SK-N-MC (cell line): ENCODE data around the gene DAB1.

Experiments used
- DNase-seq: peaks from one replicate; pipeline ENCODE4 v3.0.0-alpha.2; 2011; ENCODE audit warnings: low read depth, low spot score
- H3K27ac ChIP-seq: fragments of 200-600 bp; sonication (generic); 2 replicates; pipeline ENCODE4 v1.5.1; 2016; ENCODE audit warnings: mixed run types
- H3K36me3 ChIP-seq: fragments of 200-600 bp; sonication (generic); 2 replicates; pipeline ENCODE4 v1.6.1; 2017; ENCODE audit warnings: antibody characterized with exemption, low read length, mixed read lengths; ENCODE audit not compliant: insufficient read depth
- H3K4me3 ChIP-seq: fragments of 200-600 bp; sonication (generic); 2 replicates; pipeline ENCODE4 v1.5.1; 2016
- H3K9ac ChIP-seq: fragments of 200-600 bp; sonication (generic); 2 replicates; pipeline ENCODE4 v1.8.0; 2017; ENCODE audit warnings: mixed run types, mixed read lengths; ENCODE audit not compliant: insufficient read length
- H3K9me3 ChIP-seq: fragments of 200-600 bp; sonication (generic); 2 replicates; pipeline ENCODE4 v1.6.1; 2017; ENCODE audit warnings: low read depth, mild to moderate bottlenecking, antibody characterized with exemption, low read length, moderate library complexity, mixed read lengths
- EZH2 ChIP-seq: fragments of 200-600 bp; sonication (generic); IDR thresholded peaks from one replicate; pipeline ENCODE4 v1.6.1; 2017; ENCODE audit warnings: antibody characterized with exemption
- FOXP2 ChIP-seq: optimal IDR thresholded peaks from 2 replicates; pipeline ENCODE3; 2011; ENCODE audit warnings: mild to moderate bottlenecking, moderate library complexity; ENCODE audit not compliant: insufficient read depth; ENCODE audit errors: extremely low read length, control extremely low read depth
- POLR2AphosphoS5 ChIP-seq: IDR thresholded peaks from 2 replicates; pipeline ENCODE4 v1.6.1; 2012; ENCODE audit warnings: mild to moderate bottlenecking, low read depth, low read length, borderline replicate concordance

The DAB1 gene

DNA sequence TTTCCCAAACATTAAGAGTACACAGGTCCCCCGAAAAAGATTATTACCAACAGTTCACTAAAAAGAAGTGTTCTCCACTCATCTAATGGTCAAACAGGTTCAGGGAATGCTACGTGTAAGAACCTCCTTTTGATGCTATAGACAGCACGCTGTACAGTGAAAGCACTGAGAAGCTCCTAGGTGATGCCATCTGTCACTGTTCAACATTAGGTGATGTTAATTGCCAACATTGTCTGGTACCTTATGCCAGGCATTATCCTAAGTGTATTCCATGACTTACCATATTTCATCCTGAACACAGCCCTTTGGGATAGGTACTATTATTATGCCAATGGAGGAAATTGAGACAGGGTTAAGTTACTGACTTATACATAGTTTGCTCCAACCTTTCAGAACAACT, 82.1 kb downstream of the DAB1 start:
- H3K9me3 ChIP-seq, result no peaks in the 10 kb centered on the region
- H3K9ac ChIP-seq, result no peak overlapping the region
- H3K27ac ChIP-seq, result no peak overlapping the region
- no peaks in the 10 kb centered on the region for H3K36me3 ChIP-seq
- no peak for DNase-seq
- no peak overlapping the region for H3K4me3 ChIP-seq
- TF ChIP-seq POLR2AphosphoS5 (no peak), FOXP2 (no peak), EZH2 (no peak)

DNA sequence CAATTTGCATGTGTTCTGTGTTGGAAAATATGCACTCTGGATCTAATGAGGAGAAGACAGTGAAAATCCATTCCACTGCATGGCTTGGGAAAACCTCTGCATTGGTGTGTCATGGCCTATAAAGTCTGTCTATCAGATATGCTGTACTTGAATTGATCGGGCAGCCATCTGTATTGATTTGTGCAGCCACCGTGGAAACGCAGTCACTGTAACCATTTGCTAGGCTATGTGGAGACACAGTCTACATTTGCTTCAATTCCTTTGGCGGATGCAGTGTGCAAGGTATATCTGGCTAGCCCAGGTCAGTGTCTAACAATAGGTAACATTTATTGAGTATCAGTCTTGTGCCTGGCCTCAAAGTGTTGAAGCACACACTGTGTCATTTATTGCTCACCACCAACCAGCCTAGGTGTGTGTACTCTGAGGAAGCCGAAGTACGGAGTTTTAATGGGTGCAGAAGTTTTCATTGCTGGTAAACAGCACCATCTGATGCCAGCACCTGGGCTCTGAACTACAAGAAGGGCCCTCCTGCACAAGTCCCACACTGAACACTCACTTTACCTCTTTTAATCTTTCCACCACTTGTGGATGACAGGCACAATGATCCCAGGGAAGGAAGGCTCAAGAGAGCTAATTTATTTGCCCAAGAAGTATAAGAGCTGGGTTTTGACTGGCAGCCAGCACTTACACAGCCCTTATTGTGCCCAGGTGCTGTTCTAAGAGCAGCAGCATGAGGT, 83.4 kb downstream of the DAB1 start:
- Histone ChIP-seq H3K9me3 (no peaks in the 10 kb centered on the region), H3K36me3 (no peaks in the 10 kb centered on the region), H3K4me3 (no peak overlapping the region), H3K27ac (no peak overlapping the region), H3K9ac (no peak overlapping the region)
- no peak for DNase-seq
- TF ChIP-seq EZH2 (no peak), POLR2AphosphoS5 (no peak), FOXP2 (no peak)

DNA sequence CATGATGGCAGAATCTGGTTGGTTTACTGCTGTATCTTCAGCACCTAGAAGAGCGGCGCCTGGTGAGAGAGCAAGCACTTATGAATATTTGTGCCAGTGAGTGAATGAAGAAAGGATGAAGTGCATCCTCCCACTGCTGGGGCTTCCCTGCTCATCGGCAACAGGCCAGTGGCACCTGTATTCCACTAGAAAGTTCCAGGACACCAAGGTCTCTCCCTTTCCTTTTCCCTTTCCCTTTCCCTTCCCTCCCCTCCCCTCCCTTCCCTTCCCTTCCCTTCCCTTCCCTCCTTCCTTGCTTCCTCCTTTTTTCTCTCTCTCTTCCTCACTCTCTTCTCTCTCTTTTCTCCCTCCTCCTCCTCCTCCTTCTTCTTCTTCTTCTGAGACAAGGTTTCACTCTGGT, 86.2 kb downstream of the DAB1 start:
- DNase-seq, result no peak
- Histone ChIP-seq H3K36me3 (no peaks in the 10 kb centered on the region), H3K9me3 (no peaks in the 10 kb centered on the region), H3K9ac (no peak overlapping the region), H3K4me3 (no peak overlapping the region), H3K27ac (no peak overlapping the region)
- no peak for TF ChIP-seq EZH2
- no peak for TF ChIP-seq POLR2AphosphoS5
- no peak for TF ChIP-seq FOXP2

DNA sequence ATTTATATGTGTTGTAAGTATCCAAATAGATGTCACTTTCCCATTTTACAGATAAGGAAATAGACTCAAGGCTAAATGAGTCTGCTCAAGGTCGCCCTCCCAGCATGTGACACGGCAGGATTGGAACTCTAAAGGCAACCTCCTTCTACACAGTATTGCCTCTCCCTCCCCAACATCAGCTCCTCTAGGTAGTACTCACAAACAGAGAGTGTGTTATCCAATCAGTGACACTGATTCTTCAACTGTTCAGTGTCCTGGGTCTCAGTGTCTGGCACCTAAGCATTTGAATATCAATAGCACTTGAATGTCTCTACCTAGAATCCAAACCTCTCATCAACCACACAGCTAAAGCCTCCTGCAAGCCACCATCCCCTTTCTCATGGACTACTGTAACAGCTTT, 87.1 kb downstream of the DAB1 start:
- H3K27ac ChIP-seq, result no peak overlapping the region
- no peaks in the 10 kb centered on the region for H3K9me3 ChIP-seq
- H3K36me3 ChIP-seq, result no peaks in the 10 kb centered on the region
- no peak for DNase-seq
- TF ChIP-seq EZH2 (no peak), FOXP2 (no peak), POLR2AphosphoS5 (no peak)
- H3K4me3 ChIP-seq, result no peak overlapping the region
- no peak overlapping the region for H3K9ac ChIP-seq

DNA sequence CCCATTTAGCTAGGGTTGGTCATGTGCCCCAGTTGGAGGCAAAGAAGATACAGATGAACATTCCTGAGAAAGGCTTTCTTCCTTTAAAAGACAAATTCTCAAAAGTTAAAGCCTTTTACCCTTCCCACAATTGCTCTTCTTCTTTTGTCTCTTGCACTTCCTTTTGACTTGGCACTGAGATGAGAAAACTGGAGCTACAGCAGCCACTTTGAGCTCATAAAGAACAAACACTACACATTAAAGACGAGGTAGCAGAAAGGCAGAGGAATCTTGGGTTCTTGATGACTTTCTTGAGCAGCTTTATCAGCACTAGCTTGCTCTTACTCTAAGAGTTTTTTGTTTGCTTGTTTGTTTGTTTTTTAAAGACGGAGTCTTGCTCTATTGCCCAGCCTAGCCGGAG, 92.2 kb downstream of the DAB1 start:
- no peak overlapping the region for H3K9ac ChIP-seq
- no peak for DNase-seq
- TF ChIP-seq FOXP2 (no peak), POLR2AphosphoS5 (no peak), EZH2 (no peak)
- no peak overlapping the region for H3K4me3 ChIP-seq
- H3K36me3 ChIP-seq, result no peaks in the 10 kb centered on the region
- no peaks in the 10 kb centered on the region for H3K9me3 ChIP-seq
- H3K27ac ChIP-seq, result no peak overlapping the region

DNA sequence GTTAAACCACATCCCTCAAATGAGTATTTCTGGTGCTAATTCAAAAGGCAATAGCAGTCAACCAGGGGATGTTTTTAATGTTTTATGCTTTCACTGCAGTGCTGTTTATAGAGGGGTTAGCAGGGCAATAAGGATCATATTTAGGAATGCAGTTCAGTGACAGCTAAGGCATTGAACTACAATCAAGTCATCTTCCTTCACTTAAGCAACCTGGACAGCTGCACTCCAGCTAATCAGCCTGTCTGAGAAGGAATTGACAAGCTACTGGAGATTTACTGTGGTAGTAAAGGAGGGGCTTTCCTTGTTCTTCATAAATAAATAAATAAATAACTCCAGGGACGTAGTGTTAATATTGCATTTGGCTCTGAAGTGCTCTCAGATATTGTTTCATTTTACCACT, 93.9 kb downstream of the DAB1 start:
- H3K4me3 ChIP-seq, result no peak overlapping the region
- no peak overlapping the region for H3K9ac ChIP-seq
- DNase-seq, result no peak
- H3K36me3 ChIP-seq, result no peaks in the 10 kb centered on the region
- H3K27ac ChIP-seq, result no peak overlapping the region
- no peaks in the 10 kb centered on the region for H3K9me3 ChIP-seq
- TF ChIP-seq POLR2AphosphoS5, result no peak

DNA sequence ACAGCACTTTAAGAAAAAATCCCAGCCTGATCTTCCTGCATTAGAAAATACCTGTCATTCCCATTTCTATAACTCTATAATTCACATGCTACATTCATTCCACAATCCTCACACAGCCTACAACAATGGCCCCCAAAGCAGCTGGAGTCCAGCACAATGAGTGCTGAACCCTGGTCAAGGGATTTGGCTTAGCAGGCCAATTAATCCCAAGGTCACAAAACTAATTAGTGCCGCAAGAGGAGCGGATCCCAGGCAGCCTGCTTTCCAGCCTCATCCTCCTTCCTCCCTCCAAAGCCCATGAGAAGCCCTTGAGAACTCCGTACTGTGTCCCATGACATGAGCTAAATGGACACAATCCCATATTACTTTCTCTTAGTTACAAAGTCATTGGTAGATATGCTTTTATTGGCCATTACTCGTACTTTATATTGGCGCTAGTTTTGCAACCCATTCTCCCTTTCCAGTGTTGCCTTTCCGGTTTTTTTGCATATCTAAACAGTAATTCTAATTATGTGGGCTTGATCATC, 94.8 kb downstream of the DAB1 start:
- no peak overlapping the region for H3K4me3 ChIP-seq
- no peak overlapping the region for H3K9ac ChIP-seq
- DNase-seq, result no peak
- H3K27ac ChIP-seq, result no peak overlapping the region
- no peaks in the 10 kb centered on the region for H3K9me3 ChIP-seq
- H3K36me3 ChIP-seq, result no peaks in the 10 kb centered on the region
- no peak for TF ChIP-seq POLR2AphosphoS5
- no peak for TF ChIP-seq FOXP2
- TF ChIP-seq EZH2, result no peak

DNA sequence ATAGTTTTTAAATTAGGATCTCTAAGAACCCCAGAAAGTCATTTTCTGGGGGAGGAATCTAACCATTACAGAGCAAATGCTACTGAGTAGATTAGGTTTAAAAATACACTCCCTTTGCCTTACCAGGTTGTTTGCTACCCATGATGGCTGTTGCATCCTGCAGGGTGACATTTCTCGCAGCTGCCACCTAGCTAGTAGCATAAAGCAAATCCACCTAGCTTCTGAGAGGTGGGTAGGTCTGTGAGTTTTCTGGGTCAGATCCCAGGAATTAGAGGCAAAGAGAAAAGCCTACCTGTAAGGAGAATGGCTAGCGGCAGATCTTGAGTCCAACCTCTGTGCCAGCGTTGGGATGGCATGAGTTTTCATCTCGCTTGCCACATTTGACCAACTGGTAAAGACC, 95.9 kb downstream of the DAB1 start:
- Histone ChIP-seq H3K36me3 (no peaks in the 10 kb centered on the region), H3K27ac (no peak overlapping the region), H3K9ac (no peak overlapping the region), H3K9me3 (no peaks in the 10 kb centered on the region), H3K4me3 (no peak overlapping the region)
- no peak for DNase-seq
- TF ChIP-seq EZH2 (no peak), FOXP2 (no peak), POLR2AphosphoS5 (no peak)

DNA sequence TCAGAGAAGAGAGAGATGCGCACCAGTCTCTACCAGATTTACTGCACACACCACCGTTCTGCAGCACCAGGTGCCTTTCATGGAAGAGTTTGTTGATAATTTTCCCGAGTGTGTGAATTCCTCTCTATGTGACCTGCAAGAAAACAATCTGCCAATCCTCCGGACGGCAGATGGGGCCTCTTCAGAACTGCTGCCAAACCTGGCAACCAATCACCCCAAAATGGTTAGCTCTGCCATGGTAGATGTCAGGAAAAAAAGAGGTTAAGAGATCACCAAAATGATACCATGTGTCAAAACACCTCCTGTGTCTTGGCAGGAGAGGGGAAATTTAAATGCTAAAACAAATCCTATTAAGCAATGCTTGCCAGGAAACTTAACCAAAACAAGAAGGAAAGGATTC, 96.5 kb downstream of the DAB1 start:
- no peak overlapping the region for H3K9ac ChIP-seq
- H3K4me3 ChIP-seq, result no peak overlapping the region
- H3K9me3 ChIP-seq, result no peaks in the 10 kb centered on the region
- no peak for TF ChIP-seq EZH2
- DNase-seq, result no peak
- H3K36me3 ChIP-seq, result no peaks in the 10 kb centered on the region
- no peak overlapping the region for H3K27ac ChIP-seq
